ENCODE results near the gene FAM83G. TPM values are rescaled to one million over a fixed set of nuclear protein-coding genes. Genes with fewer than 3 reads are reported as not detected.

The FAM83G gene

GRCh38 chr17:18921912-18922451 lies 82.6 kb downstream of the FAM83G start:
- H3K4me1 ChIP-seq (ENCODE audit: control insufficient read depth, low read depth, low read length), result no peaks in the 10 kb centered on the region
- H3K79me1 ChIP-seq (ENCODE audit: low read length), result peaks cover 2% of the 10 kb centered on the region
- H3K9ac ChIP-seq (ENCODE audit: low read length), result no peak overlapping the region
- peaks cover 6% of the 10 kb centered on the region for H3K36me3 ChIP-seq (ENCODE audit: control insufficient read depth, insufficient read depth, low read length)
- no peak overlapping the region for H2BK5ac ChIP-seq (ENCODE audit: low read length)
- H3K56ac ChIP-seq (ENCODE audit: low read length), result no peak overlapping the region
- no peak overlapping the region for H3K23ac ChIP-seq (ENCODE audit: low read length)
- H3K18ac ChIP-seq (ENCODE audit: low read length), result no peak overlapping the region
- no peaks in the 10 kb centered on the region for H3K27me3 ChIP-seq (ENCODE audit: insufficient read depth, low read length, poor library complexity)
- H4K8ac ChIP-seq (ENCODE audit: low read depth, low read length), result no peak overlapping the region
- H2AK5ac ChIP-seq (ENCODE audit: low read length), result no peak overlapping the region
- no peak overlapping the region for H3K4ac ChIP-seq (ENCODE audit: low read depth, low read length)
- H3K27ac ChIP-seq (ENCODE audit: low read depth, low read length), result no peak overlapping the region
- no peak for DNase-seq
- no peak overlapping the region for H3K4me3 ChIP-seq (ENCODE audit: low read length)
- no peaks in the 10 kb centered on the region for H3K79me2 ChIP-seq (ENCODE audit: control insufficient read depth, insufficient read depth, low read length)
- no CpG with 5 or more reads among the region's 4 CpGs for WGBS (ENCODE audit: extremely low coverage, insufficient coverage, low lambda C conversion rate)
- H3K4me2 ChIP-seq (ENCODE audit: low read length), result no peak overlapping the region
- H2BK120ac ChIP-seq (ENCODE audit: low read depth, low read length), result no peak overlapping the region
- H4K5ac ChIP-seq (ENCODE audit: low read length), result no peak overlapping the region
- H2BK15ac ChIP-seq (replicated peaks; ENCODE audit: low read depth), result no peak overlapping the region

GRCh38 chr17:18921485-18921884 lies 83.1 kb downstream of the FAM83G start:
- Histone ChIP-seq H3K4me3 (ENCODE audit: low read length) (no peak overlapping the region), H3K27me3 (ENCODE audit: insufficient read depth, low read length, poor library complexity) (no peaks in the 10 kb centered on the region), H3K4me2 (ENCODE audit: low read length) (no peak overlapping the region), H3K27ac (ENCODE audit: low read depth, low read length) (no peak overlapping the region), H3K18ac (ENCODE audit: low read length) (no peak overlapping the region), H4K5ac (ENCODE audit: low read length) (no peak overlapping the region), H4K8ac (ENCODE audit: low read depth, low read length) (no peak overlapping the region), H3K79me1 (ENCODE audit: low read length) (peaks cover 2% of the 10 kb centered on the region), H3K4ac (ENCODE audit: low read depth, low read length) (no peak overlapping the region), H2BK120ac (ENCODE audit: low read depth, low read length) (no peak overlapping the region), H3K79me2 (ENCODE audit: control insufficient read depth, insufficient read depth, low read length) (no peaks in the 10 kb centered on the region), H2AK5ac (ENCODE audit: low read length) (no peak overlapping the region), H2BK5ac (ENCODE audit: low read length) (no peak overlapping the region), H3K4me1 (ENCODE audit: control insufficient read depth, low read depth, low read length) (no peaks in the 10 kb centered on the region), H2BK15ac (replicated peaks; ENCODE audit: low read depth) (no peak overlapping the region), H3K9ac (ENCODE audit: low read length) (no peak overlapping the region), H3K36me3 (ENCODE audit: control insufficient read depth, insufficient read depth, low read length) (peaks cover 6% of the 10 kb centered on the region), H3K56ac (ENCODE audit: low read length) (no peak overlapping the region), H3K23ac (ENCODE audit: low read length) (no peak overlapping the region)
- no CpG with 5 or more reads among the region's 2 CpGs for WGBS (ENCODE audit: extremely low coverage, insufficient coverage, low lambda C conversion rate)
- no peak for DNase-seq

- H3K4me3 ChIP-seq (ENCODE audit: low read length), result no peak overlapping the region
- H2AK5ac ChIP-seq (ENCODE audit: low read length), result no peak overlapping the region
- H3K79me1 ChIP-seq (ENCODE audit: low read length), result peaks cover 2% of the 10 kb centered on the region
- H2BK120ac ChIP-seq (ENCODE audit: low read depth, low read length), result no peak overlapping the region
- H3K18ac ChIP-seq (ENCODE audit: low read length), result no peak overlapping the region
- H3K56ac ChIP-seq (ENCODE audit: low read length), result no peak overlapping the region
- no peak overlapping the region for H3K9ac ChIP-seq (ENCODE audit: low read length)
- peaks cover 6% of the 10 kb centered on the region for H3K36me3 ChIP-seq (ENCODE audit: control insufficient read depth, insufficient read depth, low read length)
- H3K4me2 ChIP-seq (ENCODE audit: low read length), result no peak overlapping the region
- H4K5ac ChIP-seq (ENCODE audit: low read length), result no peak overlapping the region
- H3K27ac ChIP-seq (ENCODE audit: low read depth, low read length), result no peak overlapping the region
- no peak overlapping the region for H4K8ac ChIP-seq (ENCODE audit: low read depth, low read length)
- H2BK5ac ChIP-seq (ENCODE audit: low read length), result no peak overlapping the region
- H3K4ac ChIP-seq (ENCODE audit: low read depth, low read length), result no peak overlapping the region
- WGBS (ENCODE audit: extremely low coverage, insufficient coverage, low lambda C conversion rate), result no CpG with 5 or more reads among the region's 6 CpGs
- no peak overlapping the region for H3K23ac ChIP-seq (ENCODE audit: low read length)
- H3K79me2 ChIP-seq (ENCODE audit: control insufficient read depth, insufficient read depth, low read length), result no peaks in the 10 kb centered on the region
- no peak overlapping the region for H2BK15ac ChIP-seq (replicated peaks; ENCODE audit: low read depth)
- no peaks in the 10 kb centered on the region for H3K4me1 ChIP-seq (ENCODE audit: control insufficient read depth, low read depth, low read length)
- H3K27me3 ChIP-seq (ENCODE audit: insufficient read depth, low read length, poor library complexity), result no peaks in the 10 kb centered on the region
- DNase-seq, result no peak
These were observed 83.6 kb downstream of the FAM83G start for GRCh38 chr17:18920911-18921441.

- H3K79me1 ChIP-seq (ENCODE audit: low read length), result peaks cover 2% of the 10 kb centered on the region
- DNase-seq, result no peak
- no peak overlapping the region for H3K4me2 ChIP-seq (ENCODE audit: low read length)
- no peak overlapping the region for H4K5ac ChIP-seq (ENCODE audit: low read length)
- WGBS (ENCODE audit: extremely low coverage, insufficient coverage, low lambda C conversion rate), result no CpG with 5 or more reads among the region's 6 CpGs
- no peak overlapping the region for H3K56ac ChIP-seq (ENCODE audit: low read length)
- no peak overlapping the region for H3K4ac ChIP-seq (ENCODE audit: low read depth, low read length)
- no peak overlapping the region for H3K4me3 ChIP-seq (ENCODE audit: low read length)
- peaks cover 8% of the 10 kb centered on the region for H3K36me3 ChIP-seq (ENCODE audit: control insufficient read depth, insufficient read depth, low read length)
- no peak overlapping the region for H3K27ac ChIP-seq (ENCODE audit: low read depth, low read length)
- no peaks in the 10 kb centered on the region for H3K79me2 ChIP-seq (ENCODE audit: control insufficient read depth, insufficient read depth, low read length)
- H3K9ac ChIP-seq (ENCODE audit: low read length), result no peak overlapping the region
- no peak overlapping the region for H4K8ac ChIP-seq (ENCODE audit: low read depth, low read length)
- no peaks in the 10 kb centered on the region for H3K4me1 ChIP-seq (ENCODE audit: control insufficient read depth, low read depth, low read length)
- H3K27me3 ChIP-seq (ENCODE audit: insufficient read depth, low read length, poor library complexity), result no peaks in the 10 kb centered on the region
- no peak overlapping the region for H3K18ac ChIP-seq (ENCODE audit: low read length)
- no peak overlapping the region for H2BK15ac ChIP-seq (replicated peaks; ENCODE audit: low read depth)
- no peak overlapping the region for H3K23ac ChIP-seq (ENCODE audit: low read length)
- H2BK120ac ChIP-seq (ENCODE audit: low read depth, low read length), result no peak overlapping the region
- H2BK5ac ChIP-seq (ENCODE audit: low read length), result no peak overlapping the region
- H2AK5ac ChIP-seq (ENCODE audit: low read length), result no peak overlapping the region
These were observed 84.6 kb downstream of the FAM83G start for GRCh38 chr17:18919963-18920362.

Small RNAs within 50 kb of the gene (small RNA-seq; reads per million reads assigned to genes)
- gene AC090286.3 (ENCODE audit: insufficient read depth) (not detected), gene RF00324 (ENCODE audit: insufficient read depth) (not detected)
